Measurements from ENCODE around the gene CEMIP. TPM values are rescaled to one million over a fixed set of nuclear protein-coding genes. Genes with fewer than 3 reads are reported as not detected.

CEMIP gene
- total and polyA plus RNA-seq, 2 of the 4 experiments (the other 2 are of a cell fraction), result 63.8 to 78.0 TPM

DNA sequence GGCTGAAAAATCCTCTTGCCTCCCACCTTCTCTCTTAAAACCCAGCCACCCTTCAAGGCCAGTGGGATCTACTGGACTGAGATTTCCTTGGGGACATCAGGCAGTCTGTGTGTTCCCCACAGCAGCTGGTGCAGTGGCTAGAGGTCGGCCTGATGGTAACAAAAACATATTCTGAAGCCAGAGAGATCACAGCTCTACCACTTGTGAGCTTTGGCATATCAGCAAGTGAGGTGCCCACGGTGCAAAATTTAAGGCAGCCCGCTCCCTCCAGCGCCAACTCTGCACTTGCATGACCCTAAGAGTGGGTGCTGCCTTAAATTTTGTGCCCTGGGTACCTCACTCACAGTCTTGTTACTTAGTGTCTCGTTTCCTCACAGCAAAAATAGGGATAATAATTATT lies 113.2 kb downstream of the CEMIP start:
- 67% methylated on average over 1 of the region's 5 CpGs; no CpG with 5 or more reads in 1 of the 2 experiments for WGBS, 2 experiments (ENCODE audit: extremely low coverage in 2 of 2, insufficient read length in 1 of 2)
- BruUV-seq (replicated peaks), result no TSS peak
- Histone ChIP-seq H4K91ac (ENCODE audit: insufficient read depth, low read depth, low read length) (no peak overlapping the region), H2BK20ac (ENCODE audit: low read depth, low read length) (no peak overlapping the region), H2BK15ac (ENCODE audit: low read depth, low read length) (no peak overlapping the region), H2AK5ac (ENCODE audit: low read depth, low read length) (no peak overlapping the region), H2BK5ac (ENCODE audit: low read depth, low read length, poor library complexity, severe bottlenecking) (no peak overlapping the region), H4K8ac (ENCODE audit: low read depth in 2 of 2, low read length in 2 of 2) (no peak overlapping the region), H2AFZ (replicated peaks; ENCODE audit: low read length, poor library complexity) (no peak overlapping the region), H3K4me2 (ENCODE audit: low read depth, low read length) (no peak overlapping the region), H3K9ac (ENCODE audit: low read depth, low read length) (no peak overlapping the region), H4K5ac (ENCODE audit: low read depth, low read length) (no peak overlapping the region), H3K9me1 (ENCODE audit: insufficient read depth, low read length) (peaks cover 5% of the 10 kb centered on the region; the same call in 1 of the 2 replicates), H3K27me3 (ENCODE audit: control insufficient read depth, insufficient read depth, low read length) (no peaks in the 10 kb centered on the region), H3K56ac (ENCODE audit: extremely low read depth, insufficient read depth, low read length) (no peak overlapping the region), H2AK9ac (replicated peaks; ENCODE audit: low read depth, low read length, poor library complexity) (no peak overlapping the region), H3K36me3 (ENCODE audit: control insufficient read depth, insufficient read depth, low read length) (peaks cover 86% of the 10 kb centered on the region), H3K4me1 (ENCODE audit: control insufficient read depth, insufficient read depth, low read length) (peaks cover 4% of the 10 kb centered on the region), H3K4me3 (ENCODE audit: insufficient read depth, low read depth, low read length) (no peak overlapping the region), H3K14ac (replicated peaks; ENCODE audit: low read depth, low read length) (no peak overlapping the region), H4K20me1 (ENCODE audit: insufficient read depth, low read length) (peaks cover 15% of the 10 kb centered on the region; the same call in 1 of the 2 replicates), H3K4ac (ENCODE audit: low read depth, low read length) (no peak overlapping the region), H3K23ac (ENCODE audit: low read depth, low read length) (no peak overlapping the region), H3K79me1 (ENCODE audit: low read depth in 1 of 2, low read length in 2 of 2) (no peaks in the 10 kb centered on the region), H3K27ac (ENCODE audit: insufficient read depth, low read length) (no peak overlapping the region), H2BK120ac (ENCODE audit: low read depth, low read length) (no peak overlapping the region), H3K18ac (ENCODE audit: low read depth, low read length) (no peak overlapping the region), H3K9me3 (ENCODE audit: control insufficient read depth, insufficient read depth, low read length) (no peaks in the 10 kb centered on the region)
- CTCF ChIA-PET, result no interaction called here
- ATAC-seq (ENCODE audit: low read depth) (no peak), DNase-seq (no peak)
- TF ChIP-seq SMC3 (IDR thresholded peaks at IDR 0.05; ENCODE audit: low read depth, low read length) (no peak), CEBPB (IDR thresholded peaks at IDR 0.05; ENCODE audit: low read depth, low read length) (no peak), RFX5 (IDR thresholded peaks at IDR 0.05; ENCODE audit: low read depth, low read length) (no peak), MAFK (IDR thresholded peaks at IDR 0.05; ENCODE audit: low read depth, low read length) (no peak), RAD21 (IDR thresholded peaks at IDR 0.05; ENCODE audit: low read length) (no peak), BHLHE40 (IDR thresholded peaks at IDR 0.05; ENCODE audit: low read depth, low read length) (no peak), POLR2A (IDR thresholded peaks at IDR 0.05; ENCODE audit: low read depth, low read length) (no peak), MXI1 (IDR thresholded peaks at IDR 0.05; ENCODE audit: borderline replicate concordance, low read depth, low read length) (no peak), CHD1 (IDR thresholded peaks at IDR 0.05; ENCODE audit: low read depth, low read length) (no peak), NFE2L2 (IDR thresholded peaks at IDR 0.05; ENCODE audit: low read depth, low read length) (no peak), MAZ (IDR thresholded peaks at IDR 0.05; ENCODE audit: borderline replicate concordance, low read depth, low read length) (no peak), RCOR1 (IDR thresholded peaks at IDR 0.05; ENCODE audit: insufficient replicate concordance, low read length) (no peak), FOS (IDR thresholded peaks at IDR 0.05; ENCODE audit: low read depth, low read length) (no peak)
- TF ChIP-seq, protein P1, sequence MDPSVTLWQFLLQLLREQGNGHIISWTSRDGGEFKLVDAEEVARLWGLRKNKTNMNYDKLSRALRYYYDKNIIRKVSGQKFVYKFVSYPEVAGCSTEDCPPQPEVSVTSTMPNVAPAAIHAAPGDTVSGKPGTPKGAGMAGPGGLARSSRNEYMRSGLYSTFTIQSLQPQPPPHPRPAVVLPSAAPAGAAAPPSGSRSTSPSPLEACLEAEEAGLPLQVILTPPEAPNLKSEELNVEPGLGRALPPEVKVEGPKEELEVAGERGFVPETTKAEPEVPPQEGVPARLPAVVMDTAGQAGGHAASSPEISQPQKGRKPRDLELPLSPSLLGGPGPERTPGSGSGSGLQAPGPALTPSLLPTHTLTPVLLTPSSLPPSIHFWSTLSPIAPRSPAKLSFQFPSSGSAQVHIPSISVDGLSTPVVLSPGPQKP (IDR thresholded peaks at IDR 0.05; ENCODE audit: borderline replicate concordance, low read depth, low read length), result no peak
- TF ChIP-seq, protein P2, sequence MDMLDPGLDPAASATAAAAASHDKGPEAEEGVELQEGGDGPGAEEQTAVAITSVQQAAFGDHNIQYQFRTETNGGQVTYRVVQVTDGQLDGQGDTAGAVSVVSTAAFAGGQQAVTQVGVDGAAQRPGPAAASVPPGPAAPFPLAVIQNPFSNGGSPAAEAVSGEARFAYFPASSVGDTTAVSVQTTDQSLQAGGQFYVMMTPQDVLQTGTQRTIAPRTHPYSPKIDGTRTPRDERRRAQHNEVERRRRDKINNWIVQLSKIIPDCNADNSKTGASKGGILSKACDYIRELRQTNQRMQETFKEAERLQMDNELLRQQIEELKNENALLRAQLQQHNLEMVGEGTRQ (IDR thresholded peaks at IDR 0.05; ENCODE audit: low read depth, low read length), result no peak
- TF ChIP-seq, protein P3, sequence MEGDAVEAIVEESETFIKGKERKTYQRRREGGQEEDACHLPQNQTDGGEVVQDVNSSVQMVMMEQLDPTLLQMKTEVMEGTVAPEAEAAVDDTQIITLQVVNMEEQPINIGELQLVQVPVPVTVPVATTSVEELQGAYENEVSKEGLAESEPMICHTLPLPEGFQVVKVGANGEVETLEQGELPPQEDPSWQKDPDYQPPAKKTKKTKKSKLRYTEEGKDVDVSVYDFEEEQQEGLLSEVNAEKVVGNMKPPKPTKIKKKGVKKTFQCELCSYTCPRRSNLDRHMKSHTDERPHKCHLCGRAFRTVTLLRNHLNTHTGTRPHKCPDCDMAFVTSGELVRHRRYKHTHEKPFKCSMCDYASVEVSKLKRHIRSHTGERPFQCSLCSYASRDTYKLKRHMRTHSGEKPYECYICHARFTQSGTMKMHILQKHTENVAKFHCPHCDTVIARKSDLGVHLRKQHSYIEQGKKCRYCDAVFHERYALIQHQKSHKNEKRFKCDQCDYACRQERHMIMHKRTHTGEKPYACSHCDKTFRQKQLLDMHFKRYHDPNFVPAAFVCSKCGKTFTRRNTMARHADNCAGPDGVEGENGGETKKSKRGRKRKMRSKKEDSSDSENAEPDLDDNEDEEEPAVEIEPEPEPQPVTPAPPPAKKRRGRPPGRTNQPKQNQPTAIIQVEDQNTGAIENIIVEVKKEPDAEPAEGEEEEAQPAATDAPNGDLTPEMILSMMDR (conservative IDR thresholded peaks at IDR 0.05; ENCODE audit: low read depth, low read length), result no peak
- intact Hi-C loops (cut with micrococcal nuclease) (no loop called here), dilution Hi-C loops (cut with HindIII; ENCODE audit: low sequenced_read_pairs, unreplicated experiment) (no loop called here), in situ Hi-C loops (cut with MboI; ENCODE audit: low sequenced_read_pairs) (loop anchor here (5.0 kb wide), 1 partner anchor 50 kb away; no protein-coding TSS in a partner anchor)
- POLR2A ChIA-PET (ENCODE audit: unreplicated experiment), result no interaction called here

Data from IMR-90 (cell line).